SK-N-SH treated with all-trans-retinoic acid at 6 μM for 48 hours (cell line): Measurements from ENCODE around the gene TSHZ2.

ENCODE experiments used
- ATAC-seq: fragments of 200-7000 bp; cut with Tn5 transposase; 3 replicates; pipeline ENCODE4 v1.9.1; 2020; ENCODE audit warnings: mild to moderate bottlenecking, moderate library complexity
- ARNTL ChIP-seq: fragments of 450-650 bp; formaldehyde crosslinking; IDR thresholded peaks from 2 replicates; pipeline ENCODE4 v1.5.0; 2020; ENCODE audit warnings: low read depth, mild to moderate bottlenecking, moderate library complexity, borderline replicate concordance
- BACH2 ChIP-seq: fragments of 250-450 bp; sonication (Bioruptor Pico); IDR thresholded peaks from 2 replicates; pipeline ENCODE4 v1.9.0; 2021; ENCODE audit warnings: mild to moderate bottlenecking, borderline replicate concordance
- CREB5 ChIP-seq: fragments of 250-450 bp; sonication (Bioruptor Pico); IDR thresholded peaks from 2 replicates; pipeline ENCODE4 v1.5.1; 2020; ENCODE audit warnings: low read depth, mild to moderate bottlenecking, moderate library complexity
- CSDC2 ChIP-seq: fragments of 250-450 bp; sonication (Bioruptor Pico); IDR thresholded peaks from 2 replicates; pipeline ENCODE4 v1.5.0; 2020; ENCODE audit warnings: mild to moderate bottlenecking, moderate library complexity
- ESRRG ChIP-seq: fragments of 250-450 bp; sonication (Bioruptor Pico); IDR thresholded peaks from 2 replicates; pipeline ENCODE4 v1.6.1; 2021; ENCODE audit warnings: mild to moderate bottlenecking
- GLIS3 ChIP-seq: fragments of 250-450 bp; sonication (Bioruptor Pico); IDR thresholded peaks from 2 replicates; pipeline ENCODE4 v1.5.0; 2020; ENCODE audit warnings: mild to moderate bottlenecking, moderate library complexity
- ISL1 ChIP-seq: fragments of 250-450 bp; sonication (Bioruptor Pico); IDR thresholded peaks from 2 replicates; pipeline ENCODE4 v2.1.2; 2022; ENCODE audit warnings: mild to moderate bottlenecking, moderate library complexity
- RARB ChIP-seq: fragments of 250-450 bp; sonication (Bioruptor Pico); IDR thresholded peaks from 2 replicates; pipeline ENCODE4 v1.8.0; 2021; ENCODE audit warnings: mild to moderate bottlenecking, moderate library complexity
- SNAI2 ChIP-seq: fragments of 250-450 bp; sonication (Bioruptor Pico); IDR thresholded peaks from 2 replicates; pipeline ENCODE4 v1.5.0; 2020; ENCODE audit warnings: mild to moderate bottlenecking, moderate library complexity
- TCF4 ChIP-seq: fragments of 250-450 bp; sonication (Bioruptor Pico); IDR thresholded peaks from 2 replicates; pipeline ENCODE4 v1.8.0; 2021; ENCODE audit warnings: mild to moderate bottlenecking, moderate library complexity, borderline replicate concordance
- TOX ChIP-seq: fragments of 250-450 bp; sonication (Bioruptor Pico); IDR thresholded peaks from 2 replicates; pipeline ENCODE4 v1.8.0; 2021; ENCODE audit warnings: mild to moderate bottlenecking, moderate library complexity, borderline replicate concordance
- TSHZ2 ChIP-seq: fragments of 250-450 bp; sonication (Bioruptor Pico); IDR thresholded peaks from 2 replicates; pipeline ENCODE4 v1.5.0; 2020; ENCODE audit warnings: mild to moderate bottlenecking, moderate library complexity
- ZFP3 ChIP-seq: fragments of 250-450 bp; sonication (Bioruptor Pico); IDR thresholded peaks from 2 replicates; pipeline ENCODE4 v1.5.0; 2020; ENCODE audit warnings: mild to moderate bottlenecking, moderate library complexity
- ZFP30 ChIP-seq: fragments of 450-650 bp; formaldehyde crosslinking; IDR thresholded peaks from 2 replicates; pipeline ENCODE4 v1.5.0; 2022; ENCODE audit warnings: mild to moderate bottlenecking, moderate library complexity
- ZNF565 ChIP-seq: fragments of 450-650 bp; formaldehyde crosslinking; conservative IDR thresholded peaks from 2 replicates; pipeline ENCODE4 v1.5.0; 2020; ENCODE audit warnings: low read depth, mild to moderate bottlenecking, moderate library complexity
- TF ChIP-seq, protein P1 (sequence below): fragments of 250-450 bp; sonication (Bioruptor Pico); IDR thresholded peaks from 2 replicates; pipeline ENCODE4 v1.8.0; 2020; ENCODE audit warnings: mild to moderate bottlenecking, moderate library complexity, borderline replicate concordance
- TF ChIP-seq, protein P2 (sequence below): fragments of 250-450 bp; sonication (Bioruptor Pico); IDR thresholded peaks from 2 replicates; pipeline ENCODE4 v1.8.0; 2021; ENCODE audit warnings: low read depth, mild to moderate bottlenecking, moderate library complexity, borderline replicate concordance

The TSHZ2 gene

GRCh38 chr20:53488775-53489272 is 516.7 kb downstream of the TSHZ2 start:
- TF ChIP-seq CREB5, result no peak
- ATAC-seq, result no peak

DNA sequence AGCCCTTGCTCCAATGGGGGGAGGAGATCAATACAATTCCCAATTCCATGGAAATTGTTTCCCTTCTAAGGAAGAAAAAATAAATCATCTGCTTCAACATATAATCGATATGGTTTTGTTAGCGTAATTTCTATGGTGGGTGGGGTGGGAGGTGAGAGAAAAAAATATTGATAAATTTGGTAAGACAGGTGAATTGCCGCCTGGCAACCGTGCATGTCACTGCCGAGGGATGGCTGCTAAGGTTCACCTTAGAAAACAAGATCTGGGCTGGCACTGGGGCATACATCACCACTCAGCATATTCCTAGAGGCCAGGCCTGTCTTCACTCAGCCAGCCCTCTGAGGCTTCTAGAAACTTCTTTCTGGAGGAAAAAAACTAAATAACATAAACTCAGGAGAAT is 517.4 kb downstream of the TSHZ2 start:
- no peak for ATAC-seq
- TF ChIP-seq TSHZ2 (CRISPR knock-in tag), result no peak
- no peak for TF ChIP-seq CSDC2 (CRISPR knock-in tag)
- TF ChIP-seq RARB, result no peak
- no peak for TF ChIP-seq BACH2 (CRISPR knock-in tag)
- TF ChIP-seq, protein P1, sequence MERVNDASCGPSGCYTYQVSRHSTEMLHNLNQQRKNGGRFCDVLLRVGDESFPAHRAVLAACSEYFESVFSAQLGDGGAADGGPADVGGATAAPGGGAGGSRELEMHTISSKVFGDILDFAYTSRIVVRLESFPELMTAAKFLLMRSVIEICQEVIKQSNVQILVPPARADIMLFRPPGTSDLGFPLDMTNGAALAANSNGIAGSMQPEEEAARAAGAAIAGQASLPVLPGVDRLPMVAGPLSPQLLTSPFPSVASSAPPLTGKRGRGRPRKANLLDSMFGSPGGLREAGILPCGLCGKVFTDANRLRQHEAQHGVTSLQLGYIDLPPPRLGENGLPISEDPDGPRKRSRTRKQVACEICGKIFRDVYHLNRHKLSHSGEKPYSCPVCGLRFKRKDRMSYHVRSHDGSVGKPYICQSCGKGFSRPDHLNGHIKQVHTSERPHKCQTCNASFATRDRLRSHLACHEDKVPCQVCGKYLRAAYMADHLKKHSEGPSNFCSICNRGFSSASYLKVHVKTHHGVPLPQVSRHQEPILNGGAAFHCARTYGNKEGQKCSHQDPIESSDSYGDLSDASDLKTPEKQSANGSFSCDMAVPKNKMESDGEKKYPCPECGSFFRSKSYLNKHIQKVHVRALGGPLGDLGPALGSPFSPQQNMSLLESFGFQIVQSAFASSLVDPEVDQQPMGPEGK, result no peak
- TF ChIP-seq ARNTL (CRISPR knock-in tag), result no peak
- TF ChIP-seq CREB5, result no peak
- TF ChIP-seq, protein P2, sequence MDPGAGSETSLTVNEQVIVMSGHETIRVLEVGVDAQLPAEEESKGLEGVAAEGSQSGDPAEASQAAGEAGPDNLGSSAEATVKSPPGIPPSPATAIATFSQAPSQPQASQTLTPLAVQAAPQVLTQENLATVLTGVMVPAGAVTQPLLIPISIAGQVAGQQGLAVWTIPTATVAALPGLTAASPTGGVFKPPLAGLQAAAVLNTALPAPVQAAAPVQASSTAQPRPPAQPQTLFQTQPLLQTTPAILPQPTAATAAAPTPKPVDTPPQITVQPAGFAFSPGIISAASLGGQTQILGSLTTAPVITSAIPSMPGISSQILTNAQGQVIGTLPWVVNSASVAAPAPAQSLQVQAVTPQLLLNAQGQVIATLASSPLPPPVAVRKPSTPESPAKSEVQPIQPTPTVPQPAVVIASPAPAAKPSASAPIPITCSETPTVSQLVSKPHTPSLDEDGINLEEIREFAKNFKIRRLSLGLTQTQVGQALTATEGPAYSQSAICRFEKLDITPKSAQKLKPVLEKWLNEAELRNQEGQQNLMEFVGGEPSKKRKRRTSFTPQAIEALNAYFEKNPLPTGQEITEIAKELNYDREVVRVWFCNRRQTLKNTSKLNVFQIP (CRISPR knock-in tag), result no peak
- no peak for TF ChIP-seq ISL1 (CRISPR knock-in tag)
- no peak for TF ChIP-seq TCF4
- no peak for TF ChIP-seq GLIS3
- TF ChIP-seq ZNF565 (CRISPR knock-in tag), result no peak
- TF ChIP-seq ZFP3 (CRISPR knock-in tag), result no peak
- TF ChIP-seq SNAI2, result no peak
- TF ChIP-seq ZFP30 (CRISPR knock-in tag), result no peak

GRCh38 chr20:53490620-53491019 is 518.5 kb downstream of the TSHZ2 start:
- no peak for ATAC-seq
- TF ChIP-seq ARNTL (CRISPR knock-in tag) (no peak), ZFP30 (CRISPR knock-in tag) (no peak), ESRRG (CRISPR knock-in tag) (no peak), RARB (no peak), GLIS3 (no peak), ZFP3 (CRISPR knock-in tag) (no peak), TOX (CRISPR knock-in tag) (no peak)
- TF ChIP-seq, protein P2 (CRISPR knock-in tag), result no peak
- TF ChIP-seq, protein P1, result no peak
